HCT116 (cell line): ENCODE results near the gene DDX24. TPM values are rescaled to one million over a fixed set of nuclear protein-coding genes. Genes with fewer than 3 reads are reported as not detected.

Source experiments
- ATAC-seq: fragments of 200-7000 bp; cut with Tn5 transposase; 2 replicates; pipeline ENCODE4 v1.9.1; 2020; ENCODE audit warnings: mild to moderate bottlenecking, moderate library complexity
- BruUV-seq: library from RNA; stranded (reverse); fragments of 400-500 nt; replicated peaks from 2 replicates; lab custom pipeline; 2021; lab: Mats Ljungman, UMichigan
- CTCF ChIA-PET: fragments of 300-600 bp; sonication (Branson Sonifier 250); formaldehyde crosslinking; loops from one replicate; lab custom pipeline; 2021; ENCODE audit warnings: antibody characterized with exemption; lab: Charles Lee
- POLR2A ChIA-PET: fragments of 300-600, 350-600 bp; sonication (Branson Sonifier 250); formaldehyde crosslinking; loops from one replicate; lab custom pipeline; 2021; ENCODE audit warnings: antibody characterized with exemption; lab: Charles Lee
- RAD21 ChIA-PET, 2 experiments: fragments of 300-600 bp; sonication (Branson Sonifier 250); formaldehyde crosslinking; loops; one replicate each; lab custom pipeline; 2023; ENCODE audit warnings: low total read pairs in 2 of 2; ENCODE audit not compliant: uncharacterized antibody in 2 of 2, unreplicated experiment in 2 of 2, low non-redundant PET in 1 of 2; lab: Charles Lee
- DNase-seq: peaks from one replicate; pipeline ENCODE4 v3.0.0-alpha.2; 2010; ENCODE audit warnings: low read depth, low spot score
- H2AFZ ChIP-seq: fragments of 200-600 bp; shearing (Covaris generic), sonication (generic); 2 replicates; pipeline ENCODE4 v1.6.1; 2017; ENCODE audit warnings: low read depth, mixed run types, mixed read lengths, antibody characterized with exemption, low read length; ENCODE audit not compliant: poor library complexity, severe bottlenecking
- H3K27ac ChIP-seq: 2 replicates; pipeline ENCODE4 v1.5.1; 2012; ENCODE audit warnings: low read depth, low read length
- H3K27me3 ChIP-seq: fragments of 200-600 bp; sonication (generic); 2 replicates; pipeline ENCODE4 v1.6.1; 2016; ENCODE audit warnings: mixed run types, low read length, mixed read lengths; ENCODE audit not compliant: insufficient read depth
- H3K36me3 ChIP-seq, 2 experiments: fragments of 200-500 bp in 1 of 2; fragments of 200-600 bp in 1 of 2; sonication (Bioruptor generic) in 1 of 2; sonication (generic) in 1 of 2; 2 replicates each; pipeline versions ENCODE4 v1.5.1 to v1.6.1; 2014 to 2016; ENCODE audit warnings: low read length in 2 of 2, inconsistent platforms in 1 of 2, mixed read lengths in 1 of 2, mixed run types in 1 of 2; ENCODE audit not compliant: insufficient read depth in 2 of 2, control insufficient read depth in 1 of 2
- H3K4me1 ChIP-seq, 2 experiments: fragments of 200-600 bp in 1 of 2; sonication (generic) in 1 of 2; 2 replicates each; pipeline versions ENCODE4 v1.5.1 to v1.6.1; 2012 to 2017; ENCODE audit warnings: low read length in 2 of 2, inconsistent platforms in 1 of 2, mild to moderate bottlenecking in 1 of 2, mixed read lengths in 1 of 2, mixed run types in 1 of 2, moderate library complexity in 1 of 2; ENCODE audit not compliant: insufficient read depth in 2 of 2, control insufficient read depth in 1 of 2
- H3K4me2 ChIP-seq: fragments of 200-600 bp; sonication (generic); 2 replicates; pipeline ENCODE4 v1.6.1; 2017; ENCODE audit warnings: mixed run types, low read length, mixed read lengths
- H3K4me3 ChIP-seq, 2 experiments: fragments of 200-600 bp in 1 of 2; sonication (generic) in 1 of 2; replicated peaks in 1 of 2; 2 replicates each; pipeline ENCODE4 v1.5.1; 2011 to 2016; ENCODE audit warnings: low read length in 2 of 2, control low read depth in 1 of 2, low read depth in 1 of 2, mild to moderate bottlenecking in 1 of 2, mixed read lengths in 1 of 2, mixed run types in 1 of 2
- H3K79me2 ChIP-seq: fragments of 200-600 bp; sonication (generic); 2 replicates; pipeline ENCODE4 v1.6.1; 2017; ENCODE audit warnings: mild to moderate bottlenecking, mixed run types, low read length, moderate library complexity, mixed read lengths; ENCODE audit not compliant: insufficient read depth
- H3K9ac ChIP-seq: fragments of 200-600 bp; sonication (generic); 2 replicates; pipeline ENCODE4 v1.6.1; 2016; ENCODE audit warnings: low read length, mixed read lengths
- H3K9me2 ChIP-seq: fragments of 200-600 bp; sonication (generic), shearing (Covaris generic); 2 replicates; pipeline ENCODE4 v1.6.1; 2017; ENCODE audit warnings: mixed run types, mild to moderate bottlenecking, moderate library complexity; ENCODE audit not compliant: insufficient read depth
- H3K9me3 ChIP-seq, 2 experiments: fragments of 200-500 bp in 1 of 2; fragments of 200-600 bp in 1 of 2; sonication (Bioruptor generic) in 1 of 2; sonication (generic) in 1 of 2; 2 replicates each; pipeline ENCODE4 v1.6.1; 2014 to 2017; ENCODE audit warnings: low read length in 2 of 2, mixed read lengths in 2 of 2, inconsistent platforms in 1 of 2, low read depth in 1 of 2, mild to moderate bottlenecking in 1 of 2, mixed run types in 1 of 2, moderate library complexity in 1 of 2; ENCODE audit not compliant: control insufficient read depth in 1 of 2, insufficient read depth in 1 of 2
- H4K20me1 ChIP-seq: fragments of 200-600 bp; sonication (generic), shearing (Covaris generic); 2 replicates; pipeline ENCODE4 v1.6.1; 2017; ENCODE audit warnings: mixed run types, mild to moderate bottlenecking, moderate library complexity; ENCODE audit not compliant: insufficient read depth
- CBX3 ChIP-seq: IDR thresholded peaks from 2 replicates; pipeline ENCODE4 v1.6.1; 2012; ENCODE audit warnings: low read depth
- CEBPB ChIP-seq: IDR thresholded peaks from 2 replicates; pipeline ENCODE4 v1.6.1; 2012; ENCODE audit warnings: low read depth
- CTCF ChIP-seq, 3 experiments: fragments of 200-600 bp in 1 of 3; sonication (generic) in 1 of 3; IDR thresholded peaks in 2 of 3; conservative IDR thresholded peaks in 1 of 3; 2 replicates each; pipeline ENCODE4 v1.5.1; 2012 to 2017; ENCODE audit warnings: low read depth in 2 of 3, low read length in 2 of 3, antibody characterized with exemption in 1 of 3, borderline replicate concordance in 1 of 3, control low read depth in 1 of 3, mild to moderate bottlenecking in 1 of 3, mixed read lengths in 1 of 3, mixed run types in 1 of 3, moderate library complexity in 1 of 3; ENCODE audit not compliant: insufficient read depth in 1 of 3
- EGR1 ChIP-seq: IDR thresholded peaks from 2 replicates; pipeline ENCODE4 v1.6.1; 2012; ENCODE audit warnings: low read depth
- ELF1 ChIP-seq: IDR thresholded peaks from 2 replicates; pipeline ENCODE4 v1.6.1; 2012; ENCODE audit warnings: low read depth, borderline replicate concordance
- EZH2phosphoT487 ChIP-seq: fragments of 200-600 bp; IDR thresholded peaks from 2 replicates; pipeline ENCODE4 v1.6.1; 2018; ENCODE audit warnings: antibody characterized with exemption, borderline replicate concordance
- FOSL1 ChIP-seq: IDR thresholded peaks from 2 replicates; pipeline ENCODE4 v1.6.1; 2012; ENCODE audit warnings: low read depth
- JUND ChIP-seq: IDR thresholded peaks from 2 replicates; pipeline ENCODE4 v1.6.1; 2012
- POLR2A ChIP-seq: IDR thresholded peaks from 2 replicates; pipeline ENCODE4 v1.7.0; 2011; ENCODE audit warnings: borderline replicate concordance; ENCODE audit not compliant: insufficient read depth, insufficient read length; ENCODE audit errors: extremely low read depth
- POLR2AphosphoS5 ChIP-seq: IDR thresholded peaks from 2 replicates; pipeline ENCODE4 v1.6.1; 2011; ENCODE audit warnings: mild to moderate bottlenecking, low read depth, low read length, moderate library complexity
- RAD21 ChIP-seq: IDR thresholded peaks from 2 replicates; pipeline ENCODE4 v1.6.1; 2012; ENCODE audit warnings: low read depth, mild to moderate bottlenecking
- SIN3A ChIP-seq: IDR thresholded peaks from 2 replicates; pipeline ENCODE4 v1.6.1; 2012; ENCODE audit warnings: low read depth
- TCF7L2 ChIP-seq: IDR thresholded peaks from 2 replicates; pipeline ENCODE4 v1.7.0; 2011; ENCODE audit warnings: borderline replicate concordance, inconsistent platforms; ENCODE audit not compliant: insufficient read depth, insufficient read length; ENCODE audit errors: extremely low read depth
- YY1 ChIP-seq: IDR thresholded peaks from 2 replicates; pipeline ENCODE4 v1.6.1; 2011; ENCODE audit warnings: low read length, low read depth, moderate library complexity, mild to moderate bottlenecking; ENCODE audit not compliant: insufficient replicate concordance; ENCODE audit errors: extremely low read depth
- ZFX ChIP-seq: fragments of 450-650 bp; IDR thresholded peaks from 2 replicates; pipeline ENCODE4 v1.6.1; 2017
- ZNF274 ChIP-seq: fragments of 200-500 bp; sonication (Bioruptor generic); IDR thresholded peaks from 2 replicates; pipeline ENCODE4 v1.6.1; 2014; ENCODE audit warnings: mild to moderate bottlenecking, low read depth, low read length, inconsistent platforms
- intact Hi-C: fragments of 100-400 bp; cut with micrococcal nuclease; formaldehyde crosslinking; loops from 2 replicates; pipeline ENCODE4 v1.10.0; 2022
- total RNA-seq: library from RNA; stranded (reverse); gene quantifications from one replicate; pipeline ENCODE4 v1.2.1, GENCODE V29; 2021; ENCODE audit not compliant: unreplicated experiment
- TF ChIP-seq, protein P1 (sequence below): IDR thresholded peaks from 2 replicates; pipeline ENCODE4 v1.6.1; 2012
- TF ChIP-seq, protein P2 (sequence below): IDR thresholded peaks from 2 replicates; pipeline ENCODE4 v1.6.1; 2012

DDX24 gene
- total RNA-seq, 1 experiment from 2014 or later: 169 TPM

DNA sequence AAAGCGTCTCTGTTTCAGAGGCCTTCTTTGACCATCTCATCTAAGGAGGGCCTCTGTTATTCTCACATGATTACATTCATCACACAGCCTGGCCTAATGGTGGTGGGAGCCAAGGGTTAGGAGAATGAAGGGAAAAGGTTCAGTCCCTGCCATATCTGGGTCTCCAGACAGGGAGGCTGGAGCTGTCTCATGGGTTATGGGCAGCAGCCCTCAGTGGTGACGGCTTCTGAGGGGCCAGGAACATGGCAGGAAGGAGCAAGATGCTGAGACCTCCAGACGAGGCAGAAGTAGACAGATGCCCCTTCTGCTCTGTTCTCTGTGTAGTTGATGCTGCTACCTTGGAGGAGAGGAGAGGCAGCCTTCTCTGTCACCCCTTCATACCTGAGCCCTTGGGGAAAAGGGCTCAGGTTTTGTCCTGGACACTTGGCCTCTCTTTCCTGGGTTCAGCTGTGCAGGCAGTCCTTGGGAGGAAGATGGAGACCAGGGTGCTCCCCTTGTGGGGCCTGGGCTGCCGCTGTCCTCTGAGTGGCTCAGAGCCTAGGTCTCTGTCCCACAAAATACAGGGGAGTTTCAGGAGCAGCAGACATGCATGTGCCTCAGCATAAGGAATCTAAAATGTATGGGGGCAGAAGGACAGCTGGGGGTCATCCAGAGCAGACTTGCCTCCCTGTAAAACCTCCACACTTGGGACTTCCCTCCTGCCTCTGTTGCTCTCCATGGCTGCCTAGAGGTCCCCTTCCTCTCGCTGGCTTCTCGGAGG, 44.8 kb upstream of the DDX24 start:
- peaks cover 6 to 22% of the 10 kb centered on the region in 2 experiments; a peak in 3 of 4 replicates for H3K4me1 ChIP-seq
- H3K9ac ChIP-seq: no peak overlapping the region
- CTCF ChIA-PET: no interaction called here
- no peaks in the 10 kb centered on the region for H3K9me3 ChIP-seq
- H3K4me3 ChIP-seq: no peak overlapping the region
- no peak overlapping the region for H3K4me2 ChIP-seq
- H3K27me3 ChIP-seq: no peaks in the 10 kb centered on the region
- POLR2A ChIA-PET: no interaction called here
- no peaks in the 10 kb centered on the region for H3K79me2 ChIP-seq
- no peaks in the 10 kb centered on the region for H4K20me1 ChIP-seq
- no peak for DNase-seq
- intact Hi-C loops: no loop called here
- no peaks in the 10 kb centered on the region for H3K9me2 ChIP-seq
- H3K27ac ChIP-seq: no peak overlapping the region
- RAD21 ChIA-PET: no interaction called here
- H3K36me3 ChIP-seq: no peaks in the 10 kb centered on the region
- BruUV-seq: no TSS peak
- no peak for ATAC-seq
- no peak overlapping the region for H2AFZ ChIP-seq
- TF ChIP-seq ELF1 (no peak), SIN3A (no peak), ZFX (no peak), RAD21 (no peak), YY1 (no peak), ZNF274 (no peak), EZH2phosphoT487 (no peak), JUND (no peak), POLR2A (no peak), EGR1 (no peak), CBX3 (no peak), CTCF (IDR thresholded peaks at IDR 0.05 in 2 of 3, conservative IDR thresholded peaks at IDR 0.05 in 1 of 3; ENCODE audit: borderline replicate concordance in 1 of 3, insufficient read depth in 1 of 3, low read depth in 2 of 3, low read length in 2 of 3) (no peak), FOSL1 (no peak), CEBPB (no peak), POLR2AphosphoS5 (no peak), TCF7L2 (no peak)
- TF ChIP-seq, protein P1, sequence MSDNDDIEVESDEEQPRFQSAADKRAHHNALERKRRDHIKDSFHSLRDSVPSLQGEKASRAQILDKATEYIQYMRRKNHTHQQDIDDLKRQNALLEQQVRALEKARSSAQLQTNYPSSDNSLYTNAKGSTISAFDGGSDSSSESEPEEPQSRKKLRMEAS: no peak
- TF ChIP-seq, protein P2, sequence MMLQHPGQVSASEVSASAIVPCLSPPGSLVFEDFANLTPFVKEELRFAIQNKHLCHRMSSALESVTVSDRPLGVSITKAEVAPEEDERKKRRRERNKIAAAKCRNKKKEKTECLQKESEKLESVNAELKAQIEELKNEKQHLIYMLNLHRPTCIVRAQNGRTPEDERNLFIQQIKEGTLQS: no peak
